SU-DHL-6 (cell line): ENCODE results near the gene HS6ST3.

ENCODE experiments used
- H2AFZ ChIP-seq: fragments of 200-600 bp; sonication (generic); 2 replicates; pipeline ENCODE4 v1.6.1; 2014; ENCODE audit warnings: low read depth, mild to moderate bottlenecking, moderate library complexity, mixed read lengths, antibody characterized with exemption, low read length; ENCODE audit not compliant: severe bottlenecking
- H3F3A ChIP-seq: fragments of 200-600 bp; shearing (Covaris generic); 2 replicates; pipeline ENCODE4 v1.6.0; 2016; ENCODE audit warnings: antibody characterized with exemption, mild to moderate bottlenecking; ENCODE audit not compliant: insufficient read depth
- H3K27ac ChIP-seq: fragments of 200-600 bp; sonication (generic); 2 replicates; pipeline ENCODE4 v1.5.1; 2016; ENCODE audit warnings: low read depth, mild to moderate bottlenecking, low read length, moderate library complexity, mixed read lengths
- H3K27me3 ChIP-seq: fragments of 200-600 bp; sonication (generic), shearing (Covaris generic); 2 replicates; pipeline ENCODE4 v1.6.0; 2014; ENCODE audit warnings: mild to moderate bottlenecking, low read length
- H3K36me3 ChIP-seq: fragments of 200-600 bp; sonication (generic); 2 replicates; pipeline ENCODE4 v1.6.1; 2014; ENCODE audit warnings: mild to moderate bottlenecking, low read length, mixed read lengths
- H3K4me2 ChIP-seq: fragments of 300-600, 200-600 bp; shearing (Covaris generic), sonication (generic); 2 replicates; pipeline ENCODE4 v1.6.0; 2014; ENCODE audit warnings: low read length, low read depth, mild to moderate bottlenecking; ENCODE audit not compliant: poor library complexity, severe bottlenecking
- H3K4me3 ChIP-seq: fragments of 200-600 bp; sonication (generic); 2 replicates; pipeline ENCODE4 v1.5.1; 2014; ENCODE audit warnings: antibody characterized with exemption, low read length, mild to moderate bottlenecking, mixed read lengths; ENCODE audit not compliant: insufficient read depth, poor library complexity, severe bottlenecking
- H3K79me2 ChIP-seq: fragments of 200-600 bp; sonication (generic); 2 replicates; pipeline ENCODE4 v1.6.1; 2014; ENCODE audit warnings: mild to moderate bottlenecking, low read length, moderate library complexity; ENCODE audit not compliant: insufficient read depth
- H3K9ac ChIP-seq: fragments of 200-600 bp; sonication (generic); 2 replicates; pipeline ENCODE4 v1.7.0; 2014; ENCODE audit warnings: mild to moderate bottlenecking, low read length
- H3K9me2 ChIP-seq: fragments of 200-600 bp; sonication (generic); replicated peaks from 2 replicates; pipeline ENCODE4 v1.6.1; 2014; ENCODE audit warnings: low read length; ENCODE audit not compliant: insufficient read depth
- H3K9me3 ChIP-seq: fragments of 200-600 bp; sonication (generic); 2 replicates; pipeline ENCODE4 v1.6.1; 2014; ENCODE audit warnings: low read length, mixed read lengths; ENCODE audit not compliant: insufficient read depth
- H4K20me1 ChIP-seq: fragments of 200-600 bp; sonication (generic); 2 replicates; pipeline ENCODE4 v1.6.1; 2014; ENCODE audit warnings: low read depth, mild to moderate bottlenecking, antibody characterized with exemption, low read length, moderate library complexity, mixed read lengths
- EZH2phosphoT487 ChIP-seq: fragments of 200-600 bp; sonication (generic), shearing (Covaris generic); conservative IDR thresholded peaks from 2 replicates; pipeline ENCODE4 v1.6.1; 2018; ENCODE audit warnings: mild to moderate bottlenecking, antibody characterized with exemption, low read length, moderate library complexity, mixed read lengths
- TF ChIP-seq, protein P1 (sequence below): fragments of 200-600 bp; sonication (generic); IDR thresholded peaks from one replicate; pipeline ENCODE4 v1.5.1; 2017; ENCODE audit warnings: antibody characterized with exemption, mild to moderate bottlenecking, low read length, moderate library complexity; ENCODE audit not compliant: insufficient read depth, poor library complexity, severe bottlenecking

HS6ST3 gene

DNA sequence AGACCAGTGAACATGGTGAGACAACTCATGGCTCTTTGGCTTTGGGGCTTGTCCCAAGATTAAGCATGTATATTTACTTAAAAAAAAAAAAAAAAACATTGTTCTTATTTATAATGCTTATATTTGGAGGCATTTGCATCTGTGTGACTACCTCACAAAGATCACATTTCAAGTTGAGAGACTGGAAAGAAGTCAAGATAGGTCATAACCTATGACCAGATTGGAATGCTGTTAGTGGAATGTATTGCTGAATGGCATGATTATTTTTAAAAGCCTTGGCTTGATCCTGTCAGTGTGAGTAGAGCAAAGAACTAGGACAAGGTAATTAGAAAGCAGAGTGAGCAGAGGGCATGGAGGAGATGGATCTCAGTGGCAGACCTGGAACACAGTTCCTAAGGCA is 689.8 kb downstream of the HS6ST3 start:
- H3K9me2 ChIP-seq: no peaks in the 10 kb centered on the region
- no peak overlapping the region for H3K4me2 ChIP-seq
- no peak for TF ChIP-seq EZH2phosphoT487
- TF ChIP-seq, protein P1, sequence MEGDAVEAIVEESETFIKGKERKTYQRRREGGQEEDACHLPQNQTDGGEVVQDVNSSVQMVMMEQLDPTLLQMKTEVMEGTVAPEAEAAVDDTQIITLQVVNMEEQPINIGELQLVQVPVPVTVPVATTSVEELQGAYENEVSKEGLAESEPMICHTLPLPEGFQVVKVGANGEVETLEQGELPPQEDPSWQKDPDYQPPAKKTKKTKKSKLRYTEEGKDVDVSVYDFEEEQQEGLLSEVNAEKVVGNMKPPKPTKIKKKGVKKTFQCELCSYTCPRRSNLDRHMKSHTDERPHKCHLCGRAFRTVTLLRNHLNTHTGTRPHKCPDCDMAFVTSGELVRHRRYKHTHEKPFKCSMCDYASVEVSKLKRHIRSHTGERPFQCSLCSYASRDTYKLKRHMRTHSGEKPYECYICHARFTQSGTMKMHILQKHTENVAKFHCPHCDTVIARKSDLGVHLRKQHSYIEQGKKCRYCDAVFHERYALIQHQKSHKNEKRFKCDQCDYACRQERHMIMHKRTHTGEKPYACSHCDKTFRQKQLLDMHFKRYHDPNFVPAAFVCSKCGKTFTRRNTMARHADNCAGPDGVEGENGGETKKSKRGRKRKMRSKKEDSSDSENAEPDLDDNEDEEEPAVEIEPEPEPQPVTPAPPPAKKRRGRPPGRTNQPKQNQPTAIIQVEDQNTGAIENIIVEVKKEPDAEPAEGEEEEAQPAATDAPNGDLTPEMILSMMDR: no peak
- no peaks in the 10 kb centered on the region for H3F3A ChIP-seq
- no peaks in the 10 kb centered on the region for H3K79me2 ChIP-seq
- H3K27ac ChIP-seq: no peak overlapping the region
- H2AFZ ChIP-seq: no peak overlapping the region
- no peak overlapping the region for H3K4me3 ChIP-seq
- no peaks in the 10 kb centered on the region for H3K36me3 ChIP-seq
- H3K9me3 ChIP-seq: no peaks in the 10 kb centered on the region
- H4K20me1 ChIP-seq: no peaks in the 10 kb centered on the region
- H3K9ac ChIP-seq: no peak overlapping the region
- no peaks in the 10 kb centered on the region for H3K27me3 ChIP-seq

DNA sequence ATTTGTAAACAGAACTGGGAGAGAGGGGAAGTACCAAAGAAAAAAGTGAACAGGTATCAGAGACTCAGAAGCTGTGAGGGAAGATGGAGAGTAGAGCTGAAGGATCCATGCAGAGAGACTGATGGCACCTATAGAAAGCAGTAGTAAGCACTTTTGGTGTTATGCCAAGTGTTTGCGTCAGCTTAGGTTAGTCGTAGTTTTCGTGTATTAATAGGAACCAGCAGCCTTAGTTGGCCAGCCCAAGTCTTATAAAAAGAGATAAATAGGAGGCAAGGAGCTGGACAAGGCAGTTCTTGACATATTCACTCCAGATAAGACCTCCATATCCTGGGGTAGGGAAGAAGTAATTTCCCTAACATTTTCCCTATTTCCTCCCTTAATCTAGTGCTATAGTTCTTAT is 690.2 kb downstream of the HS6ST3 start:
- Histone ChIP-seq H3K27ac (no peak overlapping the region), H3F3A (no peaks in the 10 kb centered on the region), H3K36me3 (no peaks in the 10 kb centered on the region), H4K20me1 (no peaks in the 10 kb centered on the region), H3K9ac (no peak overlapping the region), H2AFZ (no peak overlapping the region), H3K4me2 (no peak overlapping the region), H3K4me3 (no peak overlapping the region), H3K27me3 (no peaks in the 10 kb centered on the region), H3K9me3 (no peaks in the 10 kb centered on the region), H3K9me2 (no peaks in the 10 kb centered on the region), H3K79me2 (no peaks in the 10 kb centered on the region)
- no peak for TF ChIP-seq EZH2phosphoT487
- TF ChIP-seq, protein P1: no peak

DNA sequence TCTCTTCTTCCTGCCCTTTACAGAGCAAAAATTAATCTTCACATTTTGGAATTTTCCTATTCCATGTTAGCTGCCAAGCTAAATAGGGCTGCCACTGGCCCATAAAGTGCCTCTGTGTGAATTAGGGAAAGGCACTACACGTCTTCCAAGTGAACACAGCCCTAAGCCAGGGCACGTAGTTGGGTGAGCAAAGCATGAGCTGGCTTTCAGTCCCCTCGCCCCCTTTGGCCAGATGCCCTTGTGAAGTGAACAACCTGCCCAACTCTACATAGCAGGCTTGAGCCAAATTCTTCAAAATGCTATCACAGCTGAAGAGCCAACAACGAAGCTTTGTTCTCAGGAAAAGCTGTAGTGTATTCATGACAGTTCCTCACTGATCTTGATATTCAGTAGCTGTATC is 691.2 kb downstream of the HS6ST3 start:
- H3K36me3 ChIP-seq: no peaks in the 10 kb centered on the region
- no peaks in the 10 kb centered on the region for H3K27me3 ChIP-seq
- TF ChIP-seq, protein P1: no peak
- no peak for TF ChIP-seq EZH2phosphoT487
- no peak overlapping the region for H3K4me2 ChIP-seq
- no peak overlapping the region for H3K4me3 ChIP-seq
- no peaks in the 10 kb centered on the region for H4K20me1 ChIP-seq
- H3K9ac ChIP-seq: no peak overlapping the region
- H2AFZ ChIP-seq: no peak overlapping the region
- H3K79me2 ChIP-seq: no peaks in the 10 kb centered on the region
- H3F3A ChIP-seq: no peaks in the 10 kb centered on the region
- H3K9me3 ChIP-seq: no peaks in the 10 kb centered on the region
- H3K27ac ChIP-seq: no peak overlapping the region
- H3K9me2 ChIP-seq: no peaks in the 10 kb centered on the region

DNA sequence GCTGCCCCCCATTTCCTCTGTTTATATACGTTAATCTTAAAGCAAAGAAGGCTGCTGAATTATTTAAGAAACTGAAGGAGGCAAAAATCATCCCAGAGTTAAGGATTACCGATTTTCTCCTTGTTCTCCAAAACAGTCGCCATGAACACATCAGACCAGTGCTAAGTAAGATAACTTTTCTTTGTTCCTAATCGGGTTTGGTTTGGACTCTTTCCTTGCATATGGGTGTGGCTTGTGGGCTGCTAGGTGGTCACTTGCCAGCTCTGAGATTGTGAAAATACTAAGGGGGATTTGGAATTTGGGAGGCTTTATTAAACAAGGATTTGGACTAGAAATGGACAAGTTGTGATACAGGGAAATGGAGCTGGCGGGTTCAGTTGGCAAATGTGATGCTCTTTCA is 692.3 kb downstream of the HS6ST3 start:
- Histone ChIP-seq H3K9me2 (no peaks in the 10 kb centered on the region), H3K27ac (no peak overlapping the region)
- TF ChIP-seq, protein P1: no peak
- TF ChIP-seq EZH2phosphoT487: no peak

More for the DNA sequence above, 692.3 kb downstream of the HS6ST3 start:
- Histone ChIP-seq H3K79me2 (no peaks in the 10 kb centered on the region), H3F3A (no peaks in the 10 kb centered on the region), H3K36me3 (no peaks in the 10 kb centered on the region), H3K9me3 (no peaks in the 10 kb centered on the region), H3K27me3 (no peaks in the 10 kb centered on the region), H2AFZ (no peak overlapping the region), H4K20me1 (no peaks in the 10 kb centered on the region), H3K4me2 (no peak overlapping the region), H3K4me3 (no peak overlapping the region), H3K9ac (no peak overlapping the region)
